Astrocyte of the cerebellum (primary cell): Measurements from ENCODE around the gene PCSK5.

Experiments
- DNase-seq: peaks from one replicate; pipeline ENCODE4 v3.0.0-alpha.2; 2011; ENCODE audit warnings: low read depth
- H3K4me3 ChIP-seq: 2 replicates; pipeline ENCODE4 v1.5.1; 2011; ENCODE audit warnings: mild to moderate bottlenecking, low read depth, low read length, moderate library complexity
- in situ Hi-C: cut with HindIII; loops from 2 replicates; pipeline ENCODE4 v1.10.0; 2017; ENCODE audit warnings: low sequenced_read_pairs
- TF ChIP-seq, protein P1 (sequence below): IDR thresholded peaks from 2 replicates; pipeline ENCODE4 v1.5.1; 2012; ENCODE audit warnings: low read length, low read depth, moderate library complexity, mild to moderate bottlenecking; ENCODE audit errors: missing control alignments

Gene PCSK5

DNA sequence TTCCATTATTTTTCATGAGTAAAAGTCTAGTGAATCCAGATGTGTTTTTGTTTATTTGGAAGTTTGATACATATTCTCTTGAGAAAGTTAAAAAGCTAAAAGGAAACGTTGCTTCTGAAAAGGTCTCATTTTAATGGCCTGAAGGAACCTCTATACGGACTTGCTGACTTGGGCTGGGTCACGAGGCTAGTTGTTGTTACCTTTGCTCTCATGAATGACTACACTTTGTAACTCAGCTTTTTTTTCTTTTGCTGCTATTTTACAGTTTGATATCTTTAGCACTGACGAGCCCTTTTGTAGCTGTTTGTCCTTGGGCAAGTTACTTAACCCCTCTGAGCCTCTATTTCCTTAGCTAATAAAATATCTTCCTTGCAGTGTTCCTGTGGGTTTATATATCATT is 211.5 kb downstream of the PCSK5 start:
- no peak overlapping the region for H3K4me3 ChIP-seq
- TF ChIP-seq, protein P1, sequence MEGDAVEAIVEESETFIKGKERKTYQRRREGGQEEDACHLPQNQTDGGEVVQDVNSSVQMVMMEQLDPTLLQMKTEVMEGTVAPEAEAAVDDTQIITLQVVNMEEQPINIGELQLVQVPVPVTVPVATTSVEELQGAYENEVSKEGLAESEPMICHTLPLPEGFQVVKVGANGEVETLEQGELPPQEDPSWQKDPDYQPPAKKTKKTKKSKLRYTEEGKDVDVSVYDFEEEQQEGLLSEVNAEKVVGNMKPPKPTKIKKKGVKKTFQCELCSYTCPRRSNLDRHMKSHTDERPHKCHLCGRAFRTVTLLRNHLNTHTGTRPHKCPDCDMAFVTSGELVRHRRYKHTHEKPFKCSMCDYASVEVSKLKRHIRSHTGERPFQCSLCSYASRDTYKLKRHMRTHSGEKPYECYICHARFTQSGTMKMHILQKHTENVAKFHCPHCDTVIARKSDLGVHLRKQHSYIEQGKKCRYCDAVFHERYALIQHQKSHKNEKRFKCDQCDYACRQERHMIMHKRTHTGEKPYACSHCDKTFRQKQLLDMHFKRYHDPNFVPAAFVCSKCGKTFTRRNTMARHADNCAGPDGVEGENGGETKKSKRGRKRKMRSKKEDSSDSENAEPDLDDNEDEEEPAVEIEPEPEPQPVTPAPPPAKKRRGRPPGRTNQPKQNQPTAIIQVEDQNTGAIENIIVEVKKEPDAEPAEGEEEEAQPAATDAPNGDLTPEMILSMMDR, result no peak
- no peak for DNase-seq
- in situ Hi-C loops, result no loop called here

- no peak overlapping the region for H3K4me3 ChIP-seq
- DNase-seq, result no peak
- in situ Hi-C loops, result no loop called here
- TF ChIP-seq, protein P1, result no peak
Observed at GRCh38 chr9:76103531-76104315, 213.2 kb downstream of the PCSK5 start.

GRCh38 chr9:76107482-76107881 is 217.0 kb downstream of the PCSK5 start:
- H3K4me3 ChIP-seq, result no peak overlapping the region
- in situ Hi-C loops, result no loop called here
- TF ChIP-seq, protein P1, result no peak
- peak; percentile 85 for DNase-seq

- no peak for DNase-seq
- in situ Hi-C loops, result no loop called here
- TF ChIP-seq, protein P1, result no peak
- no peak overlapping the region for H3K4me3 ChIP-seq
Observed at GRCh38 chr9:76109953-76110352, 219.5 kb downstream of the PCSK5 start.

- DNase-seq, result no peak
- no peak overlapping the region for H3K4me3 ChIP-seq
- TF ChIP-seq, protein P1, result no peak
- in situ Hi-C loops, result no loop called here
Observed at GRCh38 chr9:76112151-76112550, 221.7 kb downstream of the PCSK5 start.

- H3K4me3 ChIP-seq, result no peak overlapping the region
- in situ Hi-C loops, result no loop called here
- TF ChIP-seq, protein P1, result no peak
- DNase-seq, result no peak
Observed at GRCh38 chr9:76114144-76114543, 223.7 kb downstream of the PCSK5 start.

DNA sequence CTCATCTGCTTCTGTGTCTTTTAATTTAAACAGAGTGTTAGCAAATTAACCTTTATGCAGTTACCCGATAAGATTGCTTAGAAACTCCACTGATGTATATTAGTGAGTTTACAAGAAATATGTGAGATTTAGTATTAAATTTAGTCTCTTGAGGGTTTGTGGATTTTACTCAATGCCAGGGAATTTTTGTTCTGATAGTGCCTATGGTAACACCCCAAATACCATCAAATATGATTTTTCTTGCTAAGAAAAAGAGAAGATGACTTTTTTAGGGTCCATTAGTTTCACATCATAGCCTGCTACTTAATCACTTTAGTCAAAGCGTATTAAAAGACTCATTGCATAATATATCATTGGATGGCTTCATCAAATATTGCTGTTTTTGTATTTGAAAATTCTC is 224.9 kb downstream of the PCSK5 start:
- TF ChIP-seq, protein P1, result no peak

More for the DNA sequence above, 224.9 kb downstream of the PCSK5 start:
- no peak overlapping the region for H3K4me3 ChIP-seq
- in situ Hi-C loops, result no loop called here
- DNase-seq, result no peak
